IPS-18a (cell line): ENCODE data around the gene EFCAB6.

Experiments
- H3K27ac ChIP-seq: one replicate; pipeline ENCODE4 v1.5.1; 2013; ENCODE audit warnings: low read length
- H3K27me3 ChIP-seq: one replicate; pipeline ENCODE4 v1.6.1; 2013; ENCODE audit warnings: mild to moderate bottlenecking, low read length; ENCODE audit not compliant: control insufficient read depth, insufficient read depth
- H3K36me3 ChIP-seq: one replicate; pipeline ENCODE4 v1.6.1; 2013; ENCODE audit warnings: low read depth, low read length; ENCODE audit not compliant: control insufficient read depth
- H3K4me1 ChIP-seq: one replicate; pipeline ENCODE4 v1.6.1; 2013; ENCODE audit warnings: low read depth, low read length; ENCODE audit not compliant: control insufficient read depth
- H3K4me3 ChIP-seq: one replicate; pipeline ENCODE4 v1.5.1; 2013; ENCODE audit warnings: low read length
- H3K9ac ChIP-seq: one replicate; pipeline ENCODE4 v1.6.1; 2013; ENCODE audit warnings: mild to moderate bottlenecking, low read length, moderate library complexity
- H3K9me3 ChIP-seq: one replicate; pipeline ENCODE4 v1.6.1; 2013; ENCODE audit warnings: low read depth, low read length; ENCODE audit not compliant: control insufficient read depth

EFCAB6 gene

DNA sequence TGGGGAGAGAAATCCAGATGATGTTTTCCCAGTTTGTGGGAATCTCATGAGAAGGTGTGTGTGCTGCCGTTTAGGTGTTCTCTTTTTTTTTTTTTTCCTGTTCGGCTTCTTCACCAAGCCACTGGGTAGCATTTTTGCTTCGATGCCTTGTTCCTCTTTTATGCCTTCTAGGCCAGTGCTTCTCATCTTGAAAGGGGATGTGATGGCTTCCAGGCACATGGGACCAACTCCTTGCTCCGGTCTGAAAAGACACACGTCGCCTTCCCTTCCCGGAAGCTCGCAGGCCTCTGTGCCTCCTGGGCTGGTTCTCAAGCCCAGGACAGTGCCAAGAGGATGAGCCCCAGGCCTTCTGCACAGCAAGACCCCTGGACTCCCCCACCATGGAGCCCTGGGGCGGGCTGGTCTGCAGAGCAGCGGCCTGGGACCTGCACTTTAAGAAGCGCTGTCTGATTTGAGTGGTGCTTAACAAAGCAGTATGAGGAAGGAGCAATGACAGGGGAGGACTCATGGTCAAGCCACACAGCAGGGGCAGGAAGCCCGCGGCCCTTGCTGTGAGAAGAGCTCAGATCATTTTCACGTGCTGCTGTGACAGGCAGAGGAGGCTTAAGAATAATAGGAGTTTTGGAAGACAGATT lies 241.5 kb downstream of the EFCAB6 start:
- H3K9ac ChIP-seq, result no peak overlapping the region
- no peaks in the 10 kb centered on the region for H3K36me3 ChIP-seq
- H3K27me3 ChIP-seq, result no peaks in the 10 kb centered on the region
- peaks cover 19% of the 10 kb centered on the region for H3K4me1 ChIP-seq
- no peak overlapping the region for H3K27ac ChIP-seq
- no peak overlapping the region for H3K4me3 ChIP-seq
- no peaks in the 10 kb centered on the region for H3K9me3 ChIP-seq

DNA sequence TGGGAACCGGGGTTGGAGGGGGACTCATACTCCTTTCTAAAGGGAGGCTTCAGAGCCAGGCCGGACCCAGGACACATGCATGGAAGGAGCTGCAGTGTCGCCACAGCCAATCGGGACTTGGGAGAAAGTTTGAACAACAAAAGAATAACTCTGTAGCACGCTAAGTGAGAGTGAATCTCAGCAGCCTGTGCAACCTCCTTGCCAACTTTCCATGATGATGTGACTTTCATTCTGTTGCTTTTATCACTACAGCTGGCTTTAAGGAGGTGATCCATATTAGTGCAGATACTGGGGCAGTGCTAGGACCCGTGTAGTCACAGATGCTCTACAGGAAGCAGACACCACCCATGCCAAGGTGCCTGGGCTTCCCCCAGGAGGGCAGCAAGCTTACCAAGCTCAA lies 243.0 kb downstream of the EFCAB6 start:
- Histone ChIP-seq H3K27me3 (no peaks in the 10 kb centered on the region), H3K9ac (no peak overlapping the region), H3K4me1 (peaks cover 19% of the 10 kb centered on the region), H3K9me3 (no peaks in the 10 kb centered on the region), H3K36me3 (no peaks in the 10 kb centered on the region), H3K27ac (no peak overlapping the region), H3K4me3 (no peak overlapping the region)

DNA sequence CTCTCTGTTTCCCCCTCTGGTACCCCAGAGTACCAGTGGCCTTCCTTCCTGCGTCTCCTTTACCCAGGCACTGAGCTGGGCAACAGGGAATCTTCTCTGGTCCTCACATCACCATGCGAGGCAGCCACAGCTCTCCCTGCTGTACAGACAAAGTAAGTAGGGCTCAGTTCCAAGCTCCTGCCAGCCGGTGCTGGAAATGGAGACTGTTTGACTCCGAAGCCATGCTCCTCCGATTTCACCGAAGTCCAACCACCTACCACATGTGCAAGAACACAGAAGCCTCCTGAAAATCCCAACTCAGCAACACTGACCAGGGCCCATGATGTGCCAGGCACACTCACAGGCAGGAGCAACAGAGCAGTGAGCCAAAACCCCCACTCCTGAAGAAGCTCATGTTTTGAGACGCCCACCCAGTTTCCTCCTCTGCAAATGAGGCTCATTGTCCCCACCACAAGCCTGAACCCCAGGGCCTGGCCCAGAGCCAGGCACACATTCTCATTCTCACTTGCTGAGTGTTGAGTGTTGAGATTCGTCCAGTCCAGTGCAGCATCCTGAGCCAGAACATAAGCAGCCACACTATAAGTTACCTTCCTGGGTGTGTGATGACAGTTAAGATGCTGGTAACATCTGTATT lies 244.3 kb downstream of the EFCAB6 start:
- Histone ChIP-seq H3K4me3 (no peak overlapping the region), H3K9ac (no peak overlapping the region), H3K27me3 (no peaks in the 10 kb centered on the region), H3K27ac (no peak overlapping the region), H3K36me3 (no peaks in the 10 kb centered on the region), H3K9me3 (no peaks in the 10 kb centered on the region), H3K4me1 (peaks cover 19% of the 10 kb centered on the region)

DNA sequence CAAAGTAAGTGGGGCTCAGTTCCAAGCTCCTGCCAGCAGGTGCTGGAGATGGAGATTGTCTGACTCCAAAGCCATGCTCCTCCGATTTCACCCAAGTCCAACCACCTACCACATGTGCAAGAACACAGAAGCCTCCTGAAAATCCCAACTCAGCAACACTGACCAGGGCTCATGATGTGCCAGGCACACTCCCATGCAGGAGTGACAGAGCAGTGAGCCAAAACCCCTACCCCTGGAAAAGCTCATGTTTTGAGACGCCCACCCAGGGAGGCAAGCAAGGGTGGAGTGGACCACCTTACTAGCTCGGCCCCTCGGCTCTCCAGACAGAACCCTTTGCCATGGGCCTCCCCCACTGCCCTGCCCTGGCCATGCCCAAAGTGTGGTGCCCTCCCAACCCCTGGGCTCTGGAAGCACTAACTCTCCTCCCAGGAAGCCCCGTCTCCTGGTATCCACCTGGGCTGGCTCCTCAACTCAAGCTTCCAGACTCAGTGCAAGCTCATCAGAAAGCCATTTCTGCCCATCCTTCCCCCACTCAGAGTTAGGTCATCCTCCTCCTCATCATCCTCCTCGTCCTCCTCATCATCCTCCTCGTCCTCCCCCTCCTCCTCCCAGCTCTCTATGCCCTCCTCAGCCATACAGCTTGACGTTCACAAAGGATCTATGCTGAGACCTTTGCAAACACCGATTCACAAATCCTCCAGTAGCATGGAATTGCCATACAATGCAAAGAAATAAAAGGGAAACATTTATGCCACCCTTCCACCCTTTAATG lies 245.4 kb downstream of the EFCAB6 start:
- peaks cover 22% of the 10 kb centered on the region for H3K4me1 ChIP-seq
- no peak overlapping the region for H3K4me3 ChIP-seq
- H3K9ac ChIP-seq, result no peak overlapping the region
- H3K9me3 ChIP-seq, result no peaks in the 10 kb centered on the region
- H3K36me3 ChIP-seq, result no peaks in the 10 kb centered on the region
- no peaks in the 10 kb centered on the region for H3K27me3 ChIP-seq
- H3K27ac ChIP-seq, result no peak overlapping the region

DNA sequence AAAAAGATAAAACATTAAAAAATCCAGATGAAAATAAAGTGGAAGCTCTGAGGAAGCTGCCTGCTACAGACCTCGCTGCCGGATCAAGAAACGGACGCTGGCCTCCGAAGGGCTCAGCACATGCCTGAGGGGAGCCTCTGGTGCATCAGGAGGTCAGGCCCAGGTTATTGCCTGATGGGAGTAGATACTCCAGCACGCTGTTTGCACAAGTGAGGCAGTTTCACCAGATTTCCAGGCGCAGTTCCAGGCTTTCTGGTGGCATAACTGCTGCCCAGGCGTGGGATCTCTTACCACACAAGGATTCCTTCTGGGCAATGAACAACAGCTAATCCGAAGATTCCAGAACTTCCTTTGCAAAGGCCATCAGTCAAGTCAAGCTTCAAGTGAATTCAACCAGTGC lies 246.1 kb downstream of the EFCAB6 start:
- Histone ChIP-seq H3K4me1 (peaks cover 17% of the 10 kb centered on the region), H3K27me3 (no peaks in the 10 kb centered on the region), H3K27ac (no peak overlapping the region), H3K9ac (no peak overlapping the region), H3K9me3 (no peaks in the 10 kb centered on the region), H3K36me3 (no peaks in the 10 kb centered on the region), H3K4me3 (no peak overlapping the region)

DNA sequence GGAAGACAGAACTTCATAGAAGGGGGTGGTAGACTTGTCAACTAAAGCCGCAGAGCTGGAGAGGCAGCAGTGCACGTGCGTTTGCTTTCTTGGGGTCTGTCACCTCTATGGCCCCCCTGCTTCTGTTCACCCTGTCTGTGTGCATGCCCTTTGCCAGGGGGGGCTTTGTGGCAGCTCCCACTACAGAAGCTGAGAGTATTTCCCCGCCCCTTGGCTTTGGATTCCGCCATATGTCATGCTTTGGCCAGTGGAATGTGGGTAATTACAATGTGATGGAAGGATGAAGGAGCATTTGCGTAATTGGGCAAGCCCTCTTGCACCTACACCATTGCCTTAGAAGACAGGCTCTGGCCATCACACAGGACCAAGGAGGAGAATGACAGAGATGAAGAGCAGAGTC lies 247.2 kb downstream of the EFCAB6 start:
- H3K9ac ChIP-seq, result no peak overlapping the region
- no peaks in the 10 kb centered on the region for H3K9me3 ChIP-seq
- H3K4me1 ChIP-seq, result peaks cover 8% of the 10 kb centered on the region
- no peak overlapping the region for H3K27ac ChIP-seq
- H3K4me3 ChIP-seq, result no peak overlapping the region
- no peaks in the 10 kb centered on the region for H3K27me3 ChIP-seq
- no peaks in the 10 kb centered on the region for H3K36me3 ChIP-seq

DNA sequence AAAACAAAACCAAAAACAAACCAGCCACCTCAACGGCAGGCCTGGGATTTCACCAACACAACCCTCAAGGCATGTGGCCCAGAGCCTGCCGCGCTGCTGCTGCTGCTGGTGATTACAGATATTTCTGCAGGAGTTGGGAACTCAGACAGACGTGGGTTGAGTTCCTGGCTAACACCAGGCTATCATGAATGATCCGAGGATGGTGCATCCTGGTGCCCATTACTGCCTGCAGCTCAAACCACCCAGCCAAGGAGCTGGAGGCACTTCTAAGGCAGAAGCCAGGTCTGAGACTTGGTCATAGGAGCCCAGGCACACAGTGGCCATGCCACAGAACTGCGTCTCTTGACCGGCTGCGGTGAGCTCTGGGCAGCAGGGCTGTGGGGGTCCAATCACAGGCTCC lies 248.5 kb downstream of the EFCAB6 start:
- Histone ChIP-seq H3K36me3 (no peaks in the 10 kb centered on the region), H3K4me1 (peaks cover 8% of the 10 kb centered on the region), H3K27ac (no peak overlapping the region), H3K9me3 (no peaks in the 10 kb centered on the region), H3K4me3 (no peak overlapping the region), H3K9ac (no peak overlapping the region), H3K27me3 (no peaks in the 10 kb centered on the region)

DNA sequence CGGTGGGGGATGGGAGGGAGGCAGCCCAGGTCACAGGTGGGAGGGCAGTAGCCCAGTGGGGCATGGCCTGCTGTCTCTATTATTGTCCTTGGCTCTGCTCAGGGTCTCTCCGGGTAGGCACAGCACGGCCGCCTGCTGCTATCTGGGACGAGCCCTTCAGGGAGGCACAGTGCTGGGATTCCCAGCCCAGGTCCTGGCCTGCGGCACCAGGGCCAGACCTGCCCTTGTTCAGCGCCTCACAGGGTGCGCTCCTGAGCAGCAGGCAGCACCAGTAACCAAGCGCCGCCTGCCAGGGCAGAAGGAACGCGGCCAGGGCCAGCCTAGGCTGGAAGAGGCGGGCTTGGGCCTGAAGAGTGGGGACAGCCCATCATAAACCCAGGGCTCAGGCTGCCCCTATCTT lies 249.3 kb downstream of the EFCAB6 start:
- Histone ChIP-seq H3K27me3 (no peaks in the 10 kb centered on the region), H3K9ac (no peak overlapping the region), H3K4me3 (no peak overlapping the region)

DNA sequence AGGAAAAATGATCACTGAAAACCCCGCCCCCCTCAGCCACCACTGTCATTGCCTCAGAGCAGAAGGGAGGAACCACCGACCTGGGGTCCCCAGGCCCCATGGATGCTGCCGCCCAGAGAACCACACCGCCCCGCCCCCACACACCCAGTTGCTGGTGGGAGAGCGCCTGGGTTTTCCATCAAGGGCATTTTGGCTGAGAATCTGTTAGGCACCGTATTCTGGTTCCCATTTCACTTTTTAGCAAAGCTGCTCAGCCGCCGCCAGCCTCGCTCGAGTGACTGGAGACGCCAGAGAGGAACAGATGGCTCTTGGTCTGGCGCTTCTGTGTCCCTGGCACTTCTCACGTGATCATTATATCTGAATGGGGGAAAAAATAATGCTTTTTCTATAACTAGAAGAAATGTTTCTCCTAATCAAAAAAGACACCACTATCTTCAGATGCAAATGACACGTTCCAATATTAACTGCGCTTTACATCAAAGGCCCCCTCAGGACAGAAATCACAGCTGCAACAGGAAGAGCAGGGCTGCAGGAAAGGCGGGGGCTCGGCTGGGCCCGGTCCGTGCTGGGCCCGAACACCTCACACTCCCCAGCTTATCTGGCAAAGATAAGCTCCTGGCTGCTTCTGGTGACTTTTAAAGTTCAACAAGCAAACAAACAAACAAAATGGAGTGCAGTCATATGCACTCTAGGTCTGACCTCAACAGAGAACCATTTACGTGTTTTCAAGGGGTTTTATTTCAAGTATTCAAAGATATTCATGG lies 250.5 kb downstream of the EFCAB6 start:
- Histone ChIP-seq H3K27me3 (no peaks in the 10 kb centered on the region), H3K9me3 (no peaks in the 10 kb centered on the region), H3K36me3 (no peaks in the 10 kb centered on the region), H3K27ac (no peak overlapping the region), H3K4me3 (no peak overlapping the region), H3K4me1 (peaks cover 8% of the 10 kb centered on the region), H3K9ac (no peak overlapping the region)

More for the DNA sequence above, 249.3 kb downstream of the EFCAB6 start:
- Histone ChIP-seq H3K4me1 (peaks cover 8% of the 10 kb centered on the region), H3K36me3 (no peaks in the 10 kb centered on the region), H3K9me3 (no peaks in the 10 kb centered on the region), H3K27ac (no peak overlapping the region)

DNA sequence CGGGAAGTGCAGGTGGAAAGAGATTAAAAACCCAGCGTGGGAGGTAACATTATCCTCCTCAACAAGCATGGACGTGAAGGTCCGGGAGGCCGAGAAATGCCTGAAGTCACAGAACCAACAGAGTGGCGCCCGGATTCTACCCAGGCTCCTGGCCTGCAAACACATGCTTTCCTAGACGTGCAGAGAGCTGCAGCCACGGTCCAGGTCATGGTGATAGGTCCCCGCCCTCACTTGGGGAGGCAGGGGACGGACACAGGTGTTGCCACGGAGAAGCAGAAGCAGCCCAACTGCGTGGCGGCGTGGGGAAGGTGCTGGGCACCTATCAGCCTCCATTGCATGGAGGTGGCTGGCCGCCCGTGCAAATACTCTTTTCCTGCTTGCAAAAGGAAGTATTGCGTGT lies 251.5 kb downstream of the EFCAB6 start:
- Histone ChIP-seq H3K27ac (no peak overlapping the region), H3K36me3 (no peaks in the 10 kb centered on the region), H3K27me3 (no peaks in the 10 kb centered on the region), H3K9me3 (no peaks in the 10 kb centered on the region), H3K4me3 (no peak overlapping the region), H3K9ac (no peak overlapping the region), H3K4me1 (peaks cover 8% of the 10 kb centered on the region)
